Natural killer cell (primary cell): ENCODE data around the gene VAC14. TPM values are rescaled to one million over a fixed set of nuclear protein-coding genes. Genes with fewer than 3 reads are reported as not detected.
A peak's percentile ranks its signal among the peaks of the same experiment; 100 is the strongest.

Experiments
- ATAC-seq, 3 donors: fragments of 150-1000 bp in 2 of 3; fragments of 200-7000 bp in 1 of 3; cut with Tn5 transposase; 1 replicate in 1 of 3; 2 replicates in 2 of 3; pipeline ENCODE4 v1.10.0; 2021; ENCODE audit warnings: mild to moderate bottlenecking in 2 of 3, moderate library complexity in 2 of 3
- DNase-seq, 2 donors: peaks; one replicate each; pipeline versions ENCODE4 v3.0.0 to v3.0.0-alpha.2; 2013 to 2021; ENCODE audit warnings: mixed read lengths in 1 of 2
- H3K27ac ChIP-seq: one replicate; pipeline ENCODE4 v1.5.1; 2013; ENCODE audit warnings: mild to moderate bottlenecking, low read length
- H3K27me3 ChIP-seq: one replicate; pipeline ENCODE4 v1.6.1; 2013; ENCODE audit warnings: low read length; ENCODE audit not compliant: control insufficient read depth, insufficient read depth
- H3K36me3 ChIP-seq: one replicate; pipeline ENCODE4 v1.6.1; 2013; ENCODE audit warnings: low read length; ENCODE audit not compliant: control insufficient read depth, insufficient read depth
- H3K4me1 ChIP-seq: one replicate; pipeline ENCODE4 v1.6.1; 2013; ENCODE audit warnings: low read length; ENCODE audit not compliant: control insufficient read depth, insufficient read depth
- H3K4me3 ChIP-seq: one replicate; pipeline ENCODE4 v1.5.1; 2013; ENCODE audit warnings: low read length
- H3K9me3 ChIP-seq: one replicate; pipeline ENCODE4 v1.6.1; 2013; ENCODE audit warnings: low read length; ENCODE audit not compliant: control insufficient read depth, insufficient read depth
- H3K27ac Mint-ChIP-seq, 2 donors: one replicate each; pipeline ENCODE4 v1.8.0; 2022; ENCODE audit warnings: mild to moderate bottlenecking in 2 of 2, mixed read lengths in 2 of 2, moderate library complexity in 1 of 2
- H3K27me3 Mint-ChIP-seq, 2 donors: one replicate each; pipeline ENCODE4 v1.8.0; 2022; ENCODE audit warnings: low read depth in 2 of 2, mixed read lengths in 2 of 2
- H3K36me3 Mint-ChIP-seq: one replicate; pipeline ENCODE4 v1.8.0; 2022; ENCODE audit warnings: mixed read lengths
- H3K4me1 Mint-ChIP-seq, 2 donors: one replicate each; pipeline ENCODE4 v1.8.0; 2022; ENCODE audit warnings: mixed read lengths in 2 of 2
- H3K4me3 Mint-ChIP-seq: one replicate; pipeline ENCODE4 v1.8.0; 2022; ENCODE audit warnings: mild to moderate bottlenecking, moderate library complexity, mixed read lengths
- H3K9me3 Mint-ChIP-seq, 2 donors: one replicate each; pipeline ENCODE4 v1.8.0; 2022; ENCODE audit warnings: mixed read lengths in 2 of 2
- WGBS: methylation state at CpG from one replicate; pipeline ENCODE4 v1.1.7; 2013; ENCODE audit warnings: missing lambda C conversion rate; ENCODE audit not compliant: insufficient coverage; 5-methylcytosine and 5-hydroxymethylcytosine counted together
- intact Hi-C: fragments of 100-400 bp; cut with micrococcal nuclease; formaldehyde crosslinking; loops from one replicate; pipeline ENCODE4 v1.14.2; 2022
- total RNA-seq, 4 donors: library from RNA; stranded (reverse); fragments of 120-200 nt in 1 of 4; gene quantifications; one replicate each; pipeline versions ENCODE4 v1.2.3 to v1.2.4, GENCODE V29; 2013 to 2022
- TF ChIP-seq, protein P1 (sequence below): fragments of 200-600 bp; IDR thresholded peaks from one replicate; pipeline ENCODE4 v1.8.0; 2022; ENCODE audit warnings: antibody characterized with exemption

Gene VAC14
- total RNA-seq, 3 donors from 2014 or later (not counting 1 experiment from before 2014, with no cell fraction given) = 33.9 to 45.6 (median 43.4) TPM

DNA sequence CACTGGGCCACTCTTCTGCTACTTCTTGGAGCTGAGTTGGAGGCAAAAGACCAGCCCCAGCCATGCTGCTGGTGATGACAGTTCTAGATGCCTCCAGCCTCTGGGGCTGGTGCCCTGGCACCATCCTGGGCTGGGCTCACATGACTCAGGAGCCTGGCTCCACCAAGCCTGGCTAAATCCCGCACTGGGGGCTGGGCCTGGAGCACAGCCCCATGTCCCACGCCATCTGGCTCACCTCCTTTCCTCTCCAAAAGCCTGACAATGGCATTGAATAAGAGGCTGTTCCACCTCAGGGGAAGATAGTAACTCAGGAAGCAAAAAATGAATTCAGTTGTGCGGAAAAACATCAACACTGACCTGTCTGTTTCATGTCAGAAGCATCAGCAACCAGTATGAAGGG, 70.0 kb downstream of the VAC14 start:
- H3K27me3 ChIP-seq = no peaks in the 10 kb centered on the region
- H3K27me3 Mint-ChIP-seq = no peaks in the 10 kb centered on the region
- 100% methylated on average over 3 of the region's 3 CpGs for WGBS
- ATAC-seq (no peak), DNase-seq (no peak)
- H3K36me3 ChIP-seq = peaks cover 23% of the 10 kb centered on the region
- no peaks in the 10 kb centered on the region for H3K4me1 Mint-ChIP-seq
- H3K4me1 ChIP-seq = no peaks in the 10 kb centered on the region
- no peaks in the 10 kb centered on the region for H3K36me3 Mint-ChIP-seq
- H3K9me3 Mint-ChIP-seq = no peaks in the 10 kb centered on the region
- TF ChIP-seq, protein P1, sequence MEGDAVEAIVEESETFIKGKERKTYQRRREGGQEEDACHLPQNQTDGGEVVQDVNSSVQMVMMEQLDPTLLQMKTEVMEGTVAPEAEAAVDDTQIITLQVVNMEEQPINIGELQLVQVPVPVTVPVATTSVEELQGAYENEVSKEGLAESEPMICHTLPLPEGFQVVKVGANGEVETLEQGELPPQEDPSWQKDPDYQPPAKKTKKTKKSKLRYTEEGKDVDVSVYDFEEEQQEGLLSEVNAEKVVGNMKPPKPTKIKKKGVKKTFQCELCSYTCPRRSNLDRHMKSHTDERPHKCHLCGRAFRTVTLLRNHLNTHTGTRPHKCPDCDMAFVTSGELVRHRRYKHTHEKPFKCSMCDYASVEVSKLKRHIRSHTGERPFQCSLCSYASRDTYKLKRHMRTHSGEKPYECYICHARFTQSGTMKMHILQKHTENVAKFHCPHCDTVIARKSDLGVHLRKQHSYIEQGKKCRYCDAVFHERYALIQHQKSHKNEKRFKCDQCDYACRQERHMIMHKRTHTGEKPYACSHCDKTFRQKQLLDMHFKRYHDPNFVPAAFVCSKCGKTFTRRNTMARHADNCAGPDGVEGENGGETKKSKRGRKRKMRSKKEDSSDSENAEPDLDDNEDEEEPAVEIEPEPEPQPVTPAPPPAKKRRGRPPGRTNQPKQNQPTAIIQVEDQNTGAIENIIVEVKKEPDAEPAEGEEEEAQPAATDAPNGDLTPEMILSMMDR = no peak
- no peak overlapping the region for H3K4me3 ChIP-seq
- no peak overlapping the region for H3K27ac Mint-ChIP-seq
- no peak overlapping the region for H3K27ac ChIP-seq
- intact Hi-C loops = no loop called here
- no peak overlapping the region for H3K4me3 Mint-ChIP-seq
- no peaks in the 10 kb centered on the region for H3K9me3 ChIP-seq

DNA sequence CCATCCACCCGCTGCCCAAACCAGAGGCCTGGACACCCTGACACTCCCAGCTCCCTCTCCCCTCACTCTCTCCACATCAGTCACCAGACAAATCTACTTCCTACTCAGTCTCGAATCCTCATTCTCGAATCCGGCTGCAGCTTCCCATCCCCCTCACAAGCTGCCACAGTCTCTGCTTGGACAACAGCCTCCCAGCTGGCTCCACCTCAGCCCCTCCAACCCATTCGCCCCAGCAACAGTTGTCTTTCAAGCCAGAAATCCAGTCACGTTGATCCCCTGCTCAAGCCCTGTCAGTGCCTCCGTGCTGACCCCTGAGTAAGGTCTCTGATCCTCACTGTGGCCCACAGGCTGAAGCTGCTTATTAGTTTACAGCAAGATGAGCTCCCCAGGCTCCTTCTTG, 70.9 kb downstream of the VAC14 start:
- H3K4me3 Mint-ChIP-seq = no peak overlapping the region

DNA sequence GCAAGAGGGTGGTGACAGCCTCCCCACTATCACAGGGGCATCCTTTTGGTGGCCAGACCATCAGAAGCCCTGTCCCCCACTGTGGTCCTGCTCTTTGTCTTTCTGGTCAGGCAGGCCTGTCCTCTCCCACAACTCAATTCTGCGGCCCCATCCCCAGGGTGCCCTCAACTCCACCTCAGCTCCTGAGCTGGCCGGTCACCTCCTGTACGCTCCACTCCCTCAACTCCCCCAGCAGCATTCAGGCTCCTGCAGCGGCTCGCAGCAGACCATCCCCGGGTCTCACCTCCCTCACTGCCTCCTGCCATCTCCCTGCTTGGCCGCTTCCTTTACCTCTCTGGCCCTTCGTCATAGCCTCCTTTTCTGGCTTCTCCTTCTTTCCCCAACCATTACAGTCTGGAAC, 71.7 kb downstream of the VAC14 start:
- H3K4me1 Mint-ChIP-seq = no peaks in the 10 kb centered on the region
- DNase-seq = no peak
- ATAC-seq = no peak
- H3K9me3 ChIP-seq = no peaks in the 10 kb centered on the region
- no peak overlapping the region for H3K4me3 ChIP-seq
- H3K27ac ChIP-seq = no peak overlapping the region
- intact Hi-C loops = no loop called here
- H3K27ac Mint-ChIP-seq = no peak overlapping the region
- H3K27me3 ChIP-seq = no peaks in the 10 kb centered on the region
- WGBS = over 99% methylated on average over 8 of the region's 8 CpGs
- H3K27me3 Mint-ChIP-seq = no peaks in the 10 kb centered on the region
- H3K4me1 ChIP-seq = no peaks in the 10 kb centered on the region
- H3K36me3 Mint-ChIP-seq = no peaks in the 10 kb centered on the region
- H3K9me3 Mint-ChIP-seq = no peaks in the 10 kb centered on the region
- TF ChIP-seq, protein P1 = no peak
- no peak overlapping the region for H3K4me3 Mint-ChIP-seq
- H3K36me3 ChIP-seq = peaks cover 24% of the 10 kb centered on the region

More for the DNA sequence above, 70.9 kb downstream of the VAC14 start:
- Mint-ChIP-seq H3K27ac (peak overlapping the region in 1 of 2 donors; percentile 67), H3K4me1 (no peaks in the 10 kb centered on the region), H3K27me3 (no peaks in the 10 kb centered on the region), H3K36me3 (no peaks in the 10 kb centered on the region), H3K9me3 (no peaks in the 10 kb centered on the region)
- Histone ChIP-seq H3K27me3 (no peaks in the 10 kb centered on the region), H3K9me3 (no peaks in the 10 kb centered on the region), H3K4me3 (no peak overlapping the region), H3K4me1 (no peaks in the 10 kb centered on the region), H3K27ac (no peak overlapping the region), H3K36me3 (peaks cover 24% of the 10 kb centered on the region)
- ATAC-seq = no peak
- WGBS = 96% methylated on average over 7 of the region's 7 CpGs
- TF ChIP-seq, protein P1 = no peak
- no peak for DNase-seq
- intact Hi-C loops = no loop called here

DNA sequence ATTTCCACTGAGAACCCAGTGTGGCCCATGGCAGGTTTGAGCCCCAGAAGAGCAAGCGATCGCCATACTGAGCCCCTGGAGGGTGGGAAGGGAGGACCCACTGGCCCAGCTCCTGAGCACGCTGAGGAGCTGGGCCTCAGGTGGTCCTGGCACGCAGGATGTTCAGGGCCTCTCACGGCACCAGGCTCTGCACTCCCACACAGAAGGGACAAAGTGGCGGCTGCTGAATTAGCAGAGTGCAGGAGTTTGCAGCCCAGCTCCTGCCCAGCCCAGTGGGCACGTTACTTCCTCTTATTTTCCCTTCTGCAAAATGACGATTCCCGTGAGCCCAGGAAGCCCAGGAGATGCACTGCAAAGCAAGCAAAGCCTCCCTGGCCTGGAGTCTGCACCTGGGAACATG, 72.8 kb downstream of the VAC14 start:
- Histone ChIP-seq H3K36me3 (peaks cover 24% of the 10 kb centered on the region), H3K27ac (no peak overlapping the region), H3K4me3 (no peak overlapping the region), H3K9me3 (no peaks in the 10 kb centered on the region), H3K27me3 (no peaks in the 10 kb centered on the region), H3K4me1 (no peaks in the 10 kb centered on the region)
- TF ChIP-seq, protein P1 = no peak
- no peak for ATAC-seq
- no peak for DNase-seq
- no peak overlapping the region for H3K4me3 Mint-ChIP-seq
- H3K27me3 Mint-ChIP-seq = no peaks in the 10 kb centered on the region
- WGBS = 81% methylated on average over 9 of the region's 9 CpGs
- H3K36me3 Mint-ChIP-seq = no peaks in the 10 kb centered on the region
- intact Hi-C loops = no loop called here
- no peaks in the 10 kb centered on the region for H3K4me1 Mint-ChIP-seq
- H3K27ac Mint-ChIP-seq = no peak overlapping the region
- H3K9me3 Mint-ChIP-seq = no peaks in the 10 kb centered on the region
